ENCODE results near the gene SATB1.

- no peak for TF ChIP-seq CTCF (conservative IDR thresholded peaks at IDR 0.05; ENCODE audit: low read depth in 2 of 2)
- no peak for TF ChIP-seq EZH2 (IDR thresholded peaks at IDR 0.05; ENCODE audit: low read depth, unreplicated experiment)
- TF ChIP-seq REST (IDR thresholded peaks at IDR 0.05; ENCODE audit: unreplicated experiment) = no peak
These were observed 11.1 kb upstream of the SATB1 start for GRCh38 chr3:18436213-18436612.
